ENCODE data around the gene DNAI7. TPM values are rescaled to one million over a fixed set of nuclear protein-coding genes. Genes with fewer than 3 reads are reported as not detected.
A peak's percentile ranks its signal among the peaks of the same experiment; 100 is the strongest.

Gene DNAI7
- total RNA-seq, 3 donors from 2014 or later, result not detected

GRCh38 chr12:25135531-25136154 lies 59.3 kb downstream of the DNAI7 start:
- H3K9me3 Mint-ChIP-seq, result no peaks in the 10 kb centered on the region
- no peak for DNase-seq
- no peak overlapping the region for H3K4me3 Mint-ChIP-seq
- H3K27me3 Mint-ChIP-seq (ENCODE audit: low read depth), result peaks cover 6% of the 10 kb centered on the region
- ATAC-seq, result no peak
- H3K4me1 Mint-ChIP-seq (ENCODE audit: low read depth), result no peaks in the 10 kb centered on the region
- H3K36me3 Mint-ChIP-seq (ENCODE audit: insufficient read depth), result peaks cover 2% of the 10 kb centered on the region

- Mint-ChIP-seq H3K4me3 (no peak overlapping the region), H3K27me3 (ENCODE audit: low read depth) (peaks cover 6% of the 10 kb centered on the region), H3K4me1 (ENCODE audit: low read depth) (no peaks in the 10 kb centered on the region), H3K36me3 (ENCODE audit: insufficient read depth) (no peaks in the 10 kb centered on the region), H3K9me3 (no peaks in the 10 kb centered on the region)
- ATAC-seq (no peak), DNase-seq (no peak)
Measured at GRCh38 chr12:25131270-25131669, 63.7 kb downstream of the DNAI7 start.

GRCh38 chr12:25130741-25131188 lies 64.2 kb downstream of the DNAI7 start:
- peaks cover 6% of the 10 kb centered on the region for H3K27me3 Mint-ChIP-seq (ENCODE audit: low read depth)
- ATAC-seq (peak in 1 of 2 donors; percentile 40), DNase-seq (no peak)
- no peaks in the 10 kb centered on the region for H3K9me3 Mint-ChIP-seq
- H3K4me3 Mint-ChIP-seq, result no peak overlapping the region
- H3K4me1 Mint-ChIP-seq (ENCODE audit: low read depth), result no peaks in the 10 kb centered on the region
- no peaks in the 10 kb centered on the region for H3K36me3 Mint-ChIP-seq (ENCODE audit: insufficient read depth)

- no peaks in the 10 kb centered on the region for H3K27me3 Mint-ChIP-seq (ENCODE audit: low read depth)
- no peaks in the 10 kb centered on the region for H3K4me1 Mint-ChIP-seq (ENCODE audit: low read depth)
- H3K9me3 Mint-ChIP-seq, result no peaks in the 10 kb centered on the region
- H3K36me3 Mint-ChIP-seq (ENCODE audit: insufficient read depth), result no peaks in the 10 kb centered on the region
- no peak overlapping the region for H3K4me3 Mint-ChIP-seq
- no peak for DNase-seq
- ATAC-seq, result no peak
Measured at GRCh38 chr12:25126746-25127145, 68.2 kb downstream of the DNAI7 start.

- ATAC-seq, result no peak
- Mint-ChIP-seq H3K36me3 (ENCODE audit: insufficient read depth) (no peaks in the 10 kb centered on the region), H3K4me1 (ENCODE audit: low read depth) (no peaks in the 10 kb centered on the region), H3K27me3 (ENCODE audit: low read depth) (no peaks in the 10 kb centered on the region), H3K4me3 (no peak overlapping the region), H3K9me3 (no peaks in the 10 kb centered on the region)
- DNase-seq, result no peak
Measured at GRCh38 chr12:25126101-25126500, 68.9 kb downstream of the DNAI7 start.

- Mint-ChIP-seq H3K9me3 (no peaks in the 10 kb centered on the region), H3K36me3 (ENCODE audit: insufficient read depth) (no peaks in the 10 kb centered on the region), H3K27me3 (ENCODE audit: low read depth) (no peaks in the 10 kb centered on the region), H3K4me1 (ENCODE audit: low read depth) (no peaks in the 10 kb centered on the region), H3K4me3 (no peak overlapping the region)
- ATAC-seq, result no peak
- no peak for DNase-seq
Measured at GRCh38 chr12:25124493-25124892, 70.5 kb downstream of the DNAI7 start.

- Mint-ChIP-seq H3K4me1 (ENCODE audit: low read depth) (no peaks in the 10 kb centered on the region), H3K36me3 (ENCODE audit: insufficient read depth) (no peaks in the 10 kb centered on the region), H3K9me3 (no peaks in the 10 kb centered on the region), H3K27me3 (ENCODE audit: low read depth) (no peaks in the 10 kb centered on the region), H3K4me3 (no peak overlapping the region)
- no peak for DNase-seq
- no peak for ATAC-seq
Measured at GRCh38 chr12:25123126-25123525, 71.8 kb downstream of the DNAI7 start.

GRCh38 chr12:25121916-25122315 lies 73.0 kb downstream of the DNAI7 start:
- no peaks in the 10 kb centered on the region for H3K27me3 Mint-ChIP-seq (ENCODE audit: low read depth)
- no peaks in the 10 kb centered on the region for H3K9me3 Mint-ChIP-seq
- ATAC-seq, result no peak
- H3K36me3 Mint-ChIP-seq (ENCODE audit: insufficient read depth), result no peaks in the 10 kb centered on the region
- no peaks in the 10 kb centered on the region for H3K4me1 Mint-ChIP-seq (ENCODE audit: low read depth)
- DNase-seq, result no peak
- no peak overlapping the region for H3K4me3 Mint-ChIP-seq

GRCh38 chr12:25121110-25121509 lies 73.8 kb downstream of the DNAI7 start:
- no peaks in the 10 kb centered on the region for H3K27me3 Mint-ChIP-seq (ENCODE audit: low read depth)
- no peaks in the 10 kb centered on the region for H3K4me1 Mint-ChIP-seq (ENCODE audit: low read depth)
- no peaks in the 10 kb centered on the region for H3K9me3 Mint-ChIP-seq
- no peak overlapping the region for H3K4me3 Mint-ChIP-seq
- ATAC-seq, result no peak
- H3K36me3 Mint-ChIP-seq (ENCODE audit: insufficient read depth), result no peaks in the 10 kb centered on the region
- DNase-seq, result no peak

- DNase-seq (no peak), ATAC-seq (no peak)
- no peak overlapping the region for H3K4me3 Mint-ChIP-seq
- no peaks in the 10 kb centered on the region for H3K9me3 Mint-ChIP-seq
- no peaks in the 10 kb centered on the region for H3K36me3 Mint-ChIP-seq (ENCODE audit: insufficient read depth)
- H3K4me1 Mint-ChIP-seq (ENCODE audit: low read depth), result no peaks in the 10 kb centered on the region
- H3K27me3 Mint-ChIP-seq (ENCODE audit: low read depth), result no peaks in the 10 kb centered on the region
Measured at GRCh38 chr12:25119020-25119419, 75.9 kb downstream of the DNAI7 start.

- H3K4me1 Mint-ChIP-seq (ENCODE audit: low read depth), result no peaks in the 10 kb centered on the region
- no peak for ATAC-seq
- no peak for DNase-seq
- no peak overlapping the region for H3K4me3 Mint-ChIP-seq
- H3K36me3 Mint-ChIP-seq (ENCODE audit: insufficient read depth), result no peaks in the 10 kb centered on the region
- H3K27me3 Mint-ChIP-seq (ENCODE audit: low read depth), result no peaks in the 10 kb centered on the region
- H3K9me3 Mint-ChIP-seq, result no peaks in the 10 kb centered on the region
Measured at GRCh38 chr12:25115677-25116076, 79.3 kb downstream of the DNAI7 start.

- H3K4me1 Mint-ChIP-seq (ENCODE audit: low read depth), result no peaks in the 10 kb centered on the region
- no peaks in the 10 kb centered on the region for H3K9me3 Mint-ChIP-seq
- peaks cover 13% of the 10 kb centered on the region for H3K36me3 Mint-ChIP-seq (ENCODE audit: insufficient read depth)
- ATAC-seq (no peak), DNase-seq (no peak)
- H3K4me3 Mint-ChIP-seq, result no peak overlapping the region
- H3K27me3 Mint-ChIP-seq (ENCODE audit: low read depth), result no peaks in the 10 kb centered on the region
Measured at GRCh38 chr12:25113651-25114050, 81.3 kb downstream of the DNAI7 start.

GRCh38 chr12:25110260-25110659 lies 84.7 kb downstream of the DNAI7 start:
- Mint-ChIP-seq H3K9me3 (no peaks in the 10 kb centered on the region), H3K4me1 (ENCODE audit: low read depth) (no peaks in the 10 kb centered on the region), H3K36me3 (ENCODE audit: insufficient read depth) (peaks cover 20% of the 10 kb centered on the region), H3K4me3 (no peak overlapping the region), H3K27me3 (ENCODE audit: low read depth) (no peaks in the 10 kb centered on the region)
- ATAC-seq (no peak), DNase-seq (no peak)

GRCh38 chr12:25107920-25108319 lies 87.0 kb downstream of the DNAI7 start:
- peaks cover 23% of the 10 kb centered on the region for H3K36me3 Mint-ChIP-seq (ENCODE audit: insufficient read depth)
- no peak for ATAC-seq
- H3K9me3 Mint-ChIP-seq, result no peaks in the 10 kb centered on the region
- no peaks in the 10 kb centered on the region for H3K4me1 Mint-ChIP-seq (ENCODE audit: low read depth)
- no peak for DNase-seq
- H3K27me3 Mint-ChIP-seq (ENCODE audit: low read depth), result no peaks in the 10 kb centered on the region
- H3K4me3 Mint-ChIP-seq, result no peak overlapping the region

GRCh38 chr12:25106818-25107217 lies 88.1 kb downstream of the DNAI7 start:
- no peaks in the 10 kb centered on the region for H3K9me3 Mint-ChIP-seq
- no peaks in the 10 kb centered on the region for H3K4me1 Mint-ChIP-seq (ENCODE audit: low read depth)
- no peak for DNase-seq
- peaks cover 29% of the 10 kb centered on the region for H3K36me3 Mint-ChIP-seq (ENCODE audit: insufficient read depth)
- no peak for ATAC-seq
- no peak overlapping the region for H3K4me3 Mint-ChIP-seq
- H3K27me3 Mint-ChIP-seq (ENCODE audit: low read depth), result no peaks in the 10 kb centered on the region

- H3K36me3 Mint-ChIP-seq (ENCODE audit: insufficient read depth), result peaks cover 23% of the 10 kb centered on the region
- no peaks in the 10 kb centered on the region for H3K27me3 Mint-ChIP-seq (ENCODE audit: low read depth)
- no peaks in the 10 kb centered on the region for H3K9me3 Mint-ChIP-seq
- DNase-seq, result no peak
- no peak for ATAC-seq
- H3K4me1 Mint-ChIP-seq (ENCODE audit: low read depth), result peaks cover 3% of the 10 kb centered on the region
- no peak overlapping the region for H3K4me3 Mint-ChIP-seq
Measured at GRCh38 chr12:25102402-25102801, 92.6 kb downstream of the DNAI7 start.

Measured in activated T-cell treated with anti-CD3 and anti-CD28 coated beads, Interleukin-2, amount 50 U/mL, for 4 hours (primary cell).